Osteoblast (primary cell): ENCODE measurements around the gene GFPT1. TPM values are rescaled to one million over a fixed set of nuclear protein-coding genes. Genes with fewer than 3 reads are reported as not detected.
"Not testable (repeated sequence)": the region's sequence is repeated elsewhere in the genome, so short reads cannot be mapped to it uniquely, and the experiment has no call there.

Experiments
- DNase-seq: peaks from one replicate; pipeline ENCODE4 v3.0.0; 2011; ENCODE audit warnings: low spot score, mixed read lengths; ENCODE audit not compliant: insufficient read length; ENCODE audit errors: missing footprints
- H2AFZ ChIP-seq: 2 replicates; pipeline ENCODE4 v1.6.0; 2011; ENCODE audit warnings: mild to moderate bottlenecking, low read length
- H3K27ac ChIP-seq: 2 replicates; pipeline ENCODE4 v1.5.1; 2011; ENCODE audit warnings: mild to moderate bottlenecking, low read depth, low read length, moderate library complexity
- H3K27me3 ChIP-seq: 2 replicates; pipeline ENCODE4 v1.6.0; 2012; ENCODE audit warnings: mild to moderate bottlenecking, control low read depth, inconsistent platforms, low read length, moderate library complexity; ENCODE audit not compliant: insufficient read depth
- H3K36me3 ChIP-seq: 2 replicates; pipeline ENCODE4 v1.5.1; 2011; ENCODE audit warnings: mild to moderate bottlenecking, low read length, control low read depth, moderate library complexity; ENCODE audit not compliant: insufficient read depth
- H3K4me1 ChIP-seq: 2 replicates; pipeline ENCODE4 v1.5.1; 2011; ENCODE audit warnings: mild to moderate bottlenecking, low read length, control low read depth, moderate library complexity; ENCODE audit not compliant: insufficient read depth
- H3K4me2 ChIP-seq: 2 replicates; pipeline ENCODE4 v1.6.0; 2011; ENCODE audit warnings: mild to moderate bottlenecking, low read length; ENCODE audit not compliant: insufficient read depth
- H3K4me3 ChIP-seq: fragments of 200-600 bp; sonication (generic); 3 replicates; pipeline ENCODE4 v1.5.1; 2012; ENCODE audit warnings: mild to moderate bottlenecking, low read length, inconsistent platforms; ENCODE audit not compliant: insufficient read depth
- H3K79me2 ChIP-seq: 2 replicates; pipeline ENCODE4 v1.6.0; 2012; ENCODE audit warnings: mild to moderate bottlenecking, low read length, control low read depth, inconsistent platforms; ENCODE audit not compliant: insufficient read depth
- H3K9me3 ChIP-seq: 2 replicates; pipeline ENCODE4 v1.5.1; 2011; ENCODE audit warnings: low read depth, low read length, control low read depth
- H4K20me1 ChIP-seq: 2 replicates; pipeline ENCODE4 v1.6.0; 2012; ENCODE audit warnings: mild to moderate bottlenecking, low read length, control low read depth; ENCODE audit not compliant: insufficient read depth
- CTCF ChIP-seq: IDR thresholded peaks from 2 replicates; pipeline ENCODE4 v1.5.1; 2011; ENCODE audit warnings: mild to moderate bottlenecking, low read depth, low read length, moderate library complexity; ENCODE audit errors: extremely low read depth
- total RNA-seq: library from RNA; depleted of rRNA; stranded (reverse); fragments of >200 nt; gene quantifications from 2 replicates; pipeline ENCODE4 v1.2.3, GENCODE V29; 2012

GFPT1 gene
- total RNA-seq, 1 donor: 64.4 TPM

GRCh38 chr2:69358914-69359313 is 28.1 kb downstream of the GFPT1 start:
- peaks cover 10% of the 10 kb centered on the region for H4K20me1 ChIP-seq
- TF ChIP-seq CTCF: no peak
- no peak overlapping the region for H2AFZ ChIP-seq
- H3K36me3 ChIP-seq: peaks cover 98% of the 10 kb centered on the region
- no peaks in the 10 kb centered on the region for H3K4me1 ChIP-seq
- peaks cover 20% of the 10 kb centered on the region for H3K79me2 ChIP-seq
- no peak for DNase-seq
- H3K9me3 ChIP-seq: no peaks in the 10 kb centered on the region
- H3K27me3 ChIP-seq: no peaks in the 10 kb centered on the region
- H3K4me3 ChIP-seq: no peak overlapping the region
- no peak overlapping the region for H3K4me2 ChIP-seq
- H3K27ac ChIP-seq: no peak overlapping the region

- peaks cover 26% of the 10 kb centered on the region for H3K79me2 ChIP-seq
- H4K20me1 ChIP-seq: peaks cover 7% of the 10 kb centered on the region
- DNase-seq: no peak
- no peaks in the 10 kb centered on the region for H3K27me3 ChIP-seq
- H2AFZ ChIP-seq: no peak overlapping the region
- peaks cover 96% of the 10 kb centered on the region for H3K36me3 ChIP-seq
- TF ChIP-seq CTCF: no peak
- H3K4me3 ChIP-seq: no peak overlapping the region
- H3K27ac ChIP-seq: no peak overlapping the region
- H3K4me2 ChIP-seq: no peak overlapping the region
- no peaks in the 10 kb centered on the region for H3K9me3 ChIP-seq
- H3K4me1 ChIP-seq: no peaks in the 10 kb centered on the region
Measured at GRCh38 chr2:69356471-69356870, 30.6 kb downstream of the GFPT1 start.

GRCh38 chr2:69354976-69355375 is 32.1 kb downstream of the GFPT1 start:
- not testable (repeated sequence) for H3K27me3 ChIP-seq

GRCh38 chr2:69353360-69353759 is 33.7 kb downstream of the GFPT1 start:
- Histone ChIP-seq H3K27me3 (no peaks in the 10 kb centered on the region), H4K20me1 (peaks cover 7% of the 10 kb centered on the region), H3K27ac (no peak overlapping the region), H3K4me1 (no peaks in the 10 kb centered on the region), H2AFZ (no peak overlapping the region), H3K79me2 (peaks cover 41% of the 10 kb centered on the region), H3K4me3 (no peak overlapping the region), H3K9me3 (no peaks in the 10 kb centered on the region), H3K36me3 (peaks cover 95% of the 10 kb centered on the region), H3K4me2 (no peak overlapping the region)
- no peak for TF ChIP-seq CTCF
- no peak for DNase-seq

More at GRCh38 chr2:69354976-69355375, 32.1 kb downstream of the GFPT1 start:
- H4K20me1 ChIP-seq, DNase-seq, H3K4me2 ChIP-seq, H3K9me3 ChIP-seq, H3K4me1 ChIP-seq, H2AFZ ChIP-seq, H3K27ac ChIP-seq, H3K4me3 ChIP-seq: not testable (repeated sequence)
- Histone ChIP-seq H3K79me2 (peaks cover 30% of the 10 kb centered on the region), H3K36me3 (peaks cover 95% of the 10 kb centered on the region)
